Gastroesophageal sphincter (tissue), 3 donors: ENCODE data around the gene ENTPD2.

ENCODE experiments used
- CTCF ChIP-seq, 4 experiments: fragments of 200-600 bp in 2 of 4; fragments of 450-650 bp in 2 of 4; sonication (generic) in 1 of 4; IDR thresholded peaks; one replicate each; pipeline ENCODE4 v1.5.1; 2017 to 2019; ENCODE audit warnings: antibody characterized with exemption in 4 of 4, mild to moderate bottlenecking in 2 of 4, moderate library complexity in 2 of 4
- POLR2A ChIP-seq, 2 donors: fragments of 450-650 bp; IDR thresholded peaks; one replicate each; pipeline ENCODE4 v1.6.1; 2017; ENCODE audit warnings: antibody characterized with exemption in 2 of 2, mild to moderate bottlenecking in 2 of 2, moderate library complexity in 1 of 2

GRCh38 chr9:137035507-137035834 lies 18.4 kb downstream of the ENTPD2 start:
- no peak for TF ChIP-seq CTCF (IDR thresholded peaks at IDR 0.05)
- no peak for TF ChIP-seq POLR2A (IDR thresholded peaks at IDR 0.05)
